ENCODE measurements around the gene OSBPL5. TPM values are rescaled to one million over a fixed set of nuclear protein-coding genes. Genes with fewer than 3 reads are reported as not detected.

Gene OSBPL5
- total RNA-seq, 1 donor from 2014 or later: 92.0 TPM

- no peak for TF ChIP-seq CTCF (IDR thresholded peaks at IDR 0.05)
- no peaks in the 10 kb centered on the region for H3K9me3 ChIP-seq
- DNase-seq (ENCODE audit: low spot score in 2 of 2): no peak
- H3K27me3 ChIP-seq: no peaks in the 10 kb centered on the region
- no peaks in the 10 kb centered on the region for H3K4me1 ChIP-seq
- no peaks in the 10 kb centered on the region for H3K36me3 ChIP-seq
- H3K4me3 ChIP-seq: no peak overlapping the region
- no peak overlapping the region for H3K27ac ChIP-seq
- intact Hi-C loops (cut with DNase I): no loop called here
Observed at GRCh38 chr11:3186166-3186953, 21.2 kb upstream of the OSBPL5 start.

- Histone ChIP-seq H3K36me3 (no peaks in the 10 kb centered on the region), H3K4me3 (no peak overlapping the region), H3K9me3 (no peaks in the 10 kb centered on the region), H3K27me3 (no peaks in the 10 kb centered on the region), H3K4me1 (no peaks in the 10 kb centered on the region), H3K27ac (no peak overlapping the region)
- DNase-seq (ENCODE audit: low spot score in 2 of 2): no peak
- intact Hi-C loops (cut with DNase I): no loop called here
- no peak for TF ChIP-seq CTCF (IDR thresholded peaks at IDR 0.05)
Observed at GRCh38 chr11:3184732-3185347, 19.7 kb upstream of the OSBPL5 start.

GRCh38 chr11:3183523-3183922 lies 18.4 kb upstream of the OSBPL5 start:
- H3K4me1 ChIP-seq: no peaks in the 10 kb centered on the region
- intact Hi-C loops (cut with DNase I): no loop called here
- H3K36me3 ChIP-seq: no peaks in the 10 kb centered on the region
- TF ChIP-seq CTCF (IDR thresholded peaks at IDR 0.05): no peak
- H3K9me3 ChIP-seq: no peaks in the 10 kb centered on the region
- H3K27ac ChIP-seq: no peak overlapping the region
- no peak for DNase-seq (ENCODE audit: low spot score in 2 of 2)
- no peaks in the 10 kb centered on the region for H3K27me3 ChIP-seq
- H3K4me3 ChIP-seq: no peak overlapping the region

- no peaks in the 10 kb centered on the region for H3K27me3 ChIP-seq
- no peak for DNase-seq (ENCODE audit: low spot score in 2 of 2)
- no peaks in the 10 kb centered on the region for H3K9me3 ChIP-seq
- no peaks in the 10 kb centered on the region for H3K4me1 ChIP-seq
- H3K36me3 ChIP-seq: no peaks in the 10 kb centered on the region
- intact Hi-C loops (cut with DNase I): no loop called here
- no peak overlapping the region for H3K27ac ChIP-seq
- H3K4me3 ChIP-seq: no peak overlapping the region
- TF ChIP-seq CTCF (IDR thresholded peaks at IDR 0.05): no peak
Observed at GRCh38 chr11:3182462-3182852, 17.3 kb upstream of the OSBPL5 start.

- H3K27ac ChIP-seq: no peak overlapping the region
- no peaks in the 10 kb centered on the region for H3K4me1 ChIP-seq
- TF ChIP-seq CTCF (IDR thresholded peaks at IDR 0.05): no peak
- intact Hi-C loops (cut with DNase I): no loop called here
- no peaks in the 10 kb centered on the region for H3K9me3 ChIP-seq
- DNase-seq (ENCODE audit: low spot score in 2 of 2): no peak
- H3K36me3 ChIP-seq: no peaks in the 10 kb centered on the region
- H3K27me3 ChIP-seq: no peaks in the 10 kb centered on the region
- H3K4me3 ChIP-seq: no peak overlapping the region
Observed at GRCh38 chr11:3181725-3182461, 16.8 kb upstream of the OSBPL5 start.
